ENCODE data around the gene PGAM2. TPM values are rescaled to one million over a fixed set of nuclear protein-coding genes. Genes with fewer than 3 reads are reported as not detected.

The PGAM2 gene
- total and polyA plus RNA-seq, 2 experiments from 2014 or later = 2.9 to 7.8 TPM

DNA sequence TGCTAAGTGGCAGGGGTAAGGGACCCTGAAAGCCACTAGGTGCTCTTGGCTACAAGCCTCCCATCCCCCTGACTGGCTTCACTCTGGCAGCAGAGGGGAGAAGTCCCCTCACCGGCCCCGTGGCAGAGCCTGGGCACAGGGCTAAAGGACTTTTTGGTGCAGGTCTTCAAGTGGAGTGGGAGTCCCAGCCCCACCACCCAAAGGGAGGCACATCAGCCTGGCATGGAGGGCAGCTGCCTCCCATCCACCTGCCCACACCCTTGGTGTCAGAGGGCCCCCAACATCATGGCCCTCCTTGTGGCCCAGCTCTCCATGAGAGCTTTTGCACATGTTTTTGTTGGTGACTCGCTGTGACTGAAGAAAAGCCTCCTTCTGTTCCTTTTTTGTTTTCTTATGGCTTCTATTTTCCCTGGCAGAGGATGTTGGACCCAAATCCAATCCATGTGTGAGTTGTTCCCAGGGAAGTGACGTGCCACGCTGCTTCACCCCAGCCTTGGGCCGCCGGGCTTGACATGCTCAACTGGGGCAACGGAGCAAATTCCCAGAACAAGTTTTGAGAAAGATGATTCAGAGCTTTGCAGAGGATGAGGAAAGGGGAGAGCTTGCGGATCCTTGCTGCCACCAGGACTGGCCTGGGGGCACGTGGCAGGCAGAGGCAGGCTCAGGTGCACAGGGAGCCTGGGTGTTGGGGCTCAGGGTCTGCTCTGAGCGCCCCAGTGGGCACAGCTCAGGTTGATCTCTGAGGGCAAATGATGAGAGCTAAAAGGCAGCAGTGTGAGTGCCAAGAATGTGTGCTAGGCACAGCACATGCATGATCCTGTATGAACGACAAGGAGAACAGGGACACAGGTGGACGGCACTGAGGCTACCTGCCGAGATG is 36.8 kb upstream of the PGAM2 start:
- TF ChIP-seq, protein P1, sequence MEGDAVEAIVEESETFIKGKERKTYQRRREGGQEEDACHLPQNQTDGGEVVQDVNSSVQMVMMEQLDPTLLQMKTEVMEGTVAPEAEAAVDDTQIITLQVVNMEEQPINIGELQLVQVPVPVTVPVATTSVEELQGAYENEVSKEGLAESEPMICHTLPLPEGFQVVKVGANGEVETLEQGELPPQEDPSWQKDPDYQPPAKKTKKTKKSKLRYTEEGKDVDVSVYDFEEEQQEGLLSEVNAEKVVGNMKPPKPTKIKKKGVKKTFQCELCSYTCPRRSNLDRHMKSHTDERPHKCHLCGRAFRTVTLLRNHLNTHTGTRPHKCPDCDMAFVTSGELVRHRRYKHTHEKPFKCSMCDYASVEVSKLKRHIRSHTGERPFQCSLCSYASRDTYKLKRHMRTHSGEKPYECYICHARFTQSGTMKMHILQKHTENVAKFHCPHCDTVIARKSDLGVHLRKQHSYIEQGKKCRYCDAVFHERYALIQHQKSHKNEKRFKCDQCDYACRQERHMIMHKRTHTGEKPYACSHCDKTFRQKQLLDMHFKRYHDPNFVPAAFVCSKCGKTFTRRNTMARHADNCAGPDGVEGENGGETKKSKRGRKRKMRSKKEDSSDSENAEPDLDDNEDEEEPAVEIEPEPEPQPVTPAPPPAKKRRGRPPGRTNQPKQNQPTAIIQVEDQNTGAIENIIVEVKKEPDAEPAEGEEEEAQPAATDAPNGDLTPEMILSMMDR (conservative IDR thresholded peaks at IDR 0.05; ENCODE audit: low read depth in 2 of 2) = no peak
- TF ChIP-seq EZH2phosphoT487 (IDR thresholded peaks at IDR 0.05; ENCODE audit: unreplicated experiment) = no peak
- TF ChIP-seq, protein P2, sequence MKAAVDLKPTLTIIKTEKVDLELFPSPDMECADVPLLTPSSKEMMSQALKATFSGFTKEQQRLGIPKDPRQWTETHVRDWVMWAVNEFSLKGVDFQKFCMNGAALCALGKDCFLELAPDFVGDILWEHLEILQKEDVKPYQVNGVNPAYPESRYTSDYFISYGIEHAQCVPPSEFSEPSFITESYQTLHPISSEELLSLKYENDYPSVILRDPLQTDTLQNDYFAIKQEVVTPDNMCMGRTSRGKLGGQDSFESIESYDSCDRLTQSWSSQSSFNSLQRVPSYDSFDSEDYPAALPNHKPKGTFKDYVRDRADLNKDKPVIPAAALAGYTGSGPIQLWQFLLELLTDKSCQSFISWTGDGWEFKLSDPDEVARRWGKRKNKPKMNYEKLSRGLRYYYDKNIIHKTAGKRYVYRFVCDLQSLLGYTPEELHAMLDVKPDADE (IDR thresholded peaks at IDR 0.05) = no peak
- TF ChIP-seq ZNF114 (CRISPR knock-in tag; IDR thresholded peaks at IDR 0.05) = no peak
- TF ChIP-seq, protein P3, sequence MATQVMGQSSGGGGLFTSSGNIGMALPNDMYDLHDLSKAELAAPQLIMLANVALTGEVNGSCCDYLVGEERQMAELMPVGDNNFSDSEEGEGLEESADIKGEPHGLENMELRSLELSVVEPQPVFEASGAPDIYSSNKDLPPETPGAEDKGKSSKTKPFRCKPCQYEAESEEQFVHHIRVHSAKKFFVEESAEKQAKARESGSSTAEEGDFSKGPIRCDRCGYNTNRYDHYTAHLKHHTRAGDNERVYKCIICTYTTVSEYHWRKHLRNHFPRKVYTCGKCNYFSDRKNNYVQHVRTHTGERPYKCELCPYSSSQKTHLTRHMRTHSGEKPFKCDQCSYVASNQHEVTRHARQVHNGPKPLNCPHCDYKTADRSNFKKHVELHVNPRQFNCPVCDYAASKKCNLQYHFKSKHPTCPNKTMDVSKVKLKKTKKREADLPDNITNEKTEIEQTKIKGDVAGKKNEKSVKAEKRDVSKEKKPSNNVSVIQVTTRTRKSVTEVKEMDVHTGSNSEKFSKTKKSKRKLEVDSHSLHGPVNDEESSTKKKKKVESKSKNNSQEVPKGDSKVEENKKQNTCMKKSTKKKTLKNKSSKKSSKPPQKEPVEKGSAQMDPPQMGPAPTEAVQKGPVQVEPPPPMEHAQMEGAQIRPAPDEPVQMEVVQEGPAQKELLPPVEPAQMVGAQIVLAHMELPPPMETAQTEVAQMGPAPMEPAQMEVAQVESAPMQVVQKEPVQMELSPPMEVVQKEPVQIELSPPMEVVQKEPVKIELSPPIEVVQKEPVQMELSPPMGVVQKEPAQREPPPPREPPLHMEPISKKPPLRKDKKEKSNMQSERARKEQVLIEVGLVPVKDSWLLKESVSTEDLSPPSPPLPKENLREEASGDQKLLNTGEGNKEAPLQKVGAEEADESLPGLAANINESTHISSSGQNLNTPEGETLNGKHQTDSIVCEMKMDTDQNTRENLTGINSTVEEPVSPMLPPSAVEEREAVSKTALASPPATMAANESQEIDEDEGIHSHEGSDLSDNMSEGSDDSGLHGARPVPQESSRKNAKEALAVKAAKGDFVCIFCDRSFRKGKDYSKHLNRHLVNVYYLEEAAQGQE (IDR thresholded peaks at IDR 0.05; ENCODE audit: unreplicated experiment) = no peak
- no peak for TF ChIP-seq NANOG (IDR thresholded peaks at IDR 0.05; ENCODE audit: borderline replicate concordance)
- H3K27me3 Mint-ChIP-seq (ENCODE audit: insufficient read depth, low read depth, poor library complexity) = peaks cover 16% of the 10 kb centered on the region

More for the DNA sequence above, 36.8 kb upstream of the PGAM2 start:
- no peak for ATAC-seq
- Histone ChIP-seq H3K27ac (ENCODE audit: low read depth) (no peak overlapping the region), H4K20me1 (replicated peaks; ENCODE audit: insufficient read depth) (no peaks in the 10 kb centered on the region), H3K9me2 (ENCODE audit: insufficient read depth) (no peaks in the 10 kb centered on the region), H3K4me3 (no peak overlapping the region), H3K4me2 (no peak overlapping the region), H3K79me2 (replicated peaks; ENCODE audit: insufficient read depth) (no peaks in the 10 kb centered on the region; the same call in 1 of the 2 replicates), H3K4me1 (ENCODE audit: insufficient read depth) (peaks cover 8% of the 10 kb centered on the region; the same call in 1 of the 2 replicates), H3F3A (replicated peaks; ENCODE audit: low read depth) (no peaks in the 10 kb centered on the region), H3K36me3 (ENCODE audit: insufficient read depth) (no peaks in the 10 kb centered on the region), H2AFZ (no peak overlapping the region), H3K27me3 (ENCODE audit: insufficient read depth) (peaks cover 9% of the 10 kb centered on the region; the same call in 1 of the 2 replicates)
- no peak overlapping the region for H3K27ac Mint-ChIP-seq
- H3K36me3 Mint-ChIP-seq (ENCODE audit: low read depth) = peaks cover 3% of the 10 kb centered on the region; the same call in 1 of the 3 replicates
- peak overlapping the region; percentile 8; the same call in 1 of the 3 replicates for H3K4me3 Mint-ChIP-seq
- peaks cover 20% of the 10 kb centered on the region for H3K4me1 Mint-ChIP-seq
- no peak for DNase-seq (ENCODE audit: low spot score)
- H3K9me3 Mint-ChIP-seq = no peaks in the 10 kb centered on the region
